K562 (cell line): ENCODE results near the gene DYRK1A. TPM values are rescaled to one million over a fixed set of nuclear protein-coding genes. Genes with fewer than 3 reads are reported as not detected.
A peak's percentile ranks its signal among the peaks of the same experiment; 100 is the strongest.

Experiments used
- BDP1 ChIP-seq: IDR thresholded peaks from 3 replicates; pipeline ENCODE4 v1.6.1; 2011; ENCODE audit not compliant: insufficient read length, insufficient read depth
- CSDE1 ChIP-seq, 2 experiments: fragments of 450-650 bp; IDR thresholded peaks; 2 replicates each; pipeline ENCODE4 v1.6.1; 2016; ENCODE audit warnings: mild to moderate bottlenecking in 1 of 2
- E2F3 ChIP-seq: fragments of 250-450 bp; sonication (Bioruptor Pico); IDR thresholded peaks from 2 replicates; pipeline ENCODE4 v1.4.0; 2020; ENCODE audit warnings: mild to moderate bottlenecking
- ESRRA ChIP-seq: fragments of 450-650 bp; IDR thresholded peaks from 2 replicates; pipeline ENCODE4 v1.6.1; 2014; ENCODE audit warnings: low read depth, mild to moderate bottlenecking, moderate library complexity, borderline replicate concordance
- KAT2B ChIP-seq: IDR thresholded peaks from one replicate; pipeline ENCODE4 v1.6.1; 2012; ENCODE audit warnings: low read depth, mild to moderate bottlenecking, control low read depth, inconsistent platforms, low read length, moderate library complexity
- KHSRP ChIP-seq: fragments of 450-650 bp; IDR thresholded peaks from 2 replicates; pipeline ENCODE4 v1.6.1; 2017
- MTA2 ChIP-seq: fragments of 450-650 bp; IDR thresholded peaks from 2 replicates; pipeline ENCODE4 v1.6.1; 2016; ENCODE audit warnings: low read depth
- MTA3 ChIP-seq: fragments of 450-650 bp; formaldehyde crosslinking; IDR thresholded peaks from 2 replicates; pipeline ENCODE4 v1.6.1; 2017; ENCODE audit warnings: mild to moderate bottlenecking, borderline replicate concordance
- PYGO2 ChIP-seq: fragments of 450-650 bp; IDR thresholded peaks from 2 replicates; pipeline ENCODE4 v1.6.1; 2016; ENCODE audit warnings: mild to moderate bottlenecking, missing genetic modification characterization, moderate library complexity, missing compliant biosample characterization
- RBBP5 ChIP-seq: fragments of 200-600 bp; sonication (generic); IDR thresholded peaks from 2 replicates; pipeline ENCODE4 v1.6.1; 2012; ENCODE audit warnings: borderline replicate concordance, mild to moderate bottlenecking, low read length, control low read depth, inconsistent platforms; ENCODE audit not compliant: insufficient read depth, poor library complexity, severe bottlenecking
- RBM17 ChIP-seq: fragments of 200-400 bp; formaldehyde crosslinking; IDR thresholded peaks from 2 replicates; pipeline ENCODE4 v1.6.1; 2017; ENCODE audit warnings: low read depth, mild to moderate bottlenecking, low read length, borderline replicate concordance
- RBM34 ChIP-seq: fragments of 200-400 bp; formaldehyde crosslinking; IDR thresholded peaks from 2 replicates; pipeline ENCODE4 v1.6.1; 2018; ENCODE audit warnings: low read length, borderline replicate concordance; ENCODE audit not compliant: insufficient read depth
- RFX1 ChIP-seq: fragments of 450-650 bp; IDR thresholded peaks from 2 replicates; pipeline ENCODE4 v1.6.1; 2016; ENCODE audit warnings: mild to moderate bottlenecking, moderate library complexity
- SMAD2 ChIP-seq: fragments of 150-350 bp; IDR thresholded peaks from 2 replicates; pipeline ENCODE4 v1.6.1; 2014; ENCODE audit warnings: low read depth, mild to moderate bottlenecking, low read length
- SMAD3 ChIP-seq: fragments of 450-650 bp; formaldehyde crosslinking; conservative IDR thresholded peaks from 2 replicates; pipeline ENCODE4 v1.4.0; 2020; ENCODE audit warnings: mild to moderate bottlenecking
- SNIP1 ChIP-seq: fragments of 450-650 bp; IDR thresholded peaks from 2 replicates; pipeline ENCODE4 v1.7.1; 2017; ENCODE audit warnings: low read depth, mild to moderate bottlenecking
- SPI1 ChIP-seq: IDR thresholded peaks from 2 replicates; pipeline ENCODE4 v1.6.1; 2011; ENCODE audit warnings: low read depth, low read length, control low read depth, borderline replicate concordance
- SRSF7 ChIP-seq: fragments of 200-400 bp; formaldehyde crosslinking; optimal IDR thresholded peaks from 2 replicates; pipeline ENCODE3; 2017; ENCODE audit warnings: mild to moderate bottlenecking, low read depth, low read length
- XRCC4 ChIP-seq: IDR thresholded peaks from one replicate; pipeline ENCODE4 v1.6.1; 2011; ENCODE audit not compliant: insufficient read depth, insufficient read length; ENCODE audit errors: extremely low read depth
- ZEB2 ChIP-seq: fragments of 450-650 bp; IDR thresholded peaks from 2 replicates; pipeline ENCODE4 v1.6.1; 2016
- ZNF121 ChIP-seq: sonication (generic); formaldehyde crosslinking; conservative IDR thresholded peaks from 2 replicates; pipeline ENCODE4 v1.8.0; 2022; ENCODE audit warnings: missing genetic modification reagents
- ZNF212 ChIP-seq: fragments of 450-650 bp; formaldehyde crosslinking; IDR thresholded peaks from 2 replicates; pipeline ENCODE4 v1.4.0; 2020; ENCODE audit warnings: mild to moderate bottlenecking
- ZNF224 ChIP-seq: sonication (generic); formaldehyde crosslinking; IDR thresholded peaks from 2 replicates; pipeline ENCODE4 v1.8.0; 2022; ENCODE audit warnings: mild to moderate bottlenecking, missing genetic modification reagents
- ZNF668 ChIP-seq: fragments of 250-450 bp; sonication (Bioruptor Pico); IDR thresholded peaks from 2 replicates; pipeline ENCODE4 v1.8.0; 2022; ENCODE audit warnings: mild to moderate bottlenecking, inconsistent platforms
- polyA plus RNA-seq, 8 experiments: library from polyadenylated mRNA; depleted of rRNA in 4 of 8; stranded (reverse) in 5 of 8; unstranded in 3 of 8; fragments of >200 nt; fragmentation: Nextera tagmentation in 2 of 8; fragmentation: Illumina TruSeq in 1 of 8; extraction: Ambion mirVana in 2 of 8; extraction: Trizol in 1 of 8; gene quantifications; 2 replicates each; pipeline versions ENCODE4 v1.2.1 to v1.2.3, GENCODE V29; 2011 to 2014; ENCODE audit warnings: inconsistent platforms in 1 of 8, missing spikeins in 1 of 8
- total RNA-seq, 7 experiments: library from RNA; depleted of rRNA in 6 of 7; stranded (reverse); fragments of >200 nt in 6 of 7; fragmentation: Illumina TruSeq in 2 of 7; extraction: Trizol in 2 of 7; gene quantifications; 2 replicates each; pipeline versions ENCODE4 v1.2.1 to v1.2.3, GENCODE V29; 2011 to 2021; ENCODE audit warnings: low replicate concordance in 1 of 7
- TF ChIP-seq, protein P1 (sequence below): sonication (generic); formaldehyde crosslinking; IDR thresholded peaks from 2 replicates; pipeline ENCODE4 v1.9.0; 2022; ENCODE audit warnings: mild to moderate bottlenecking, missing genetic modification reagents
- TF ChIP-seq, protein P2 (sequence below), 2 experiments: fragments of 450-650 bp; IDR thresholded peaks; 2 replicates each; pipeline ENCODE4 v1.6.1; 2018; ENCODE audit warnings: mild to moderate bottlenecking in 2 of 2, low read depth in 1 of 2; ENCODE audit not compliant: partially characterized antibody in 2 of 2
- TF ChIP-seq, protein P3 (sequence below): fragments of 450-650 bp; formaldehyde crosslinking; conservative IDR thresholded peaks from 2 replicates; pipeline ENCODE4 v1.4.0; 2022; ENCODE audit warnings: mild to moderate bottlenecking, missing genetic modification characterization

DYRK1A gene
- total and polyA plus RNA-seq, 9 of the 15 experiments (the other 6 are each of a cell fraction or from before 2014, with no cell fraction given): 3.7 to 64.8 (median 42.3) TPM

DNA sequence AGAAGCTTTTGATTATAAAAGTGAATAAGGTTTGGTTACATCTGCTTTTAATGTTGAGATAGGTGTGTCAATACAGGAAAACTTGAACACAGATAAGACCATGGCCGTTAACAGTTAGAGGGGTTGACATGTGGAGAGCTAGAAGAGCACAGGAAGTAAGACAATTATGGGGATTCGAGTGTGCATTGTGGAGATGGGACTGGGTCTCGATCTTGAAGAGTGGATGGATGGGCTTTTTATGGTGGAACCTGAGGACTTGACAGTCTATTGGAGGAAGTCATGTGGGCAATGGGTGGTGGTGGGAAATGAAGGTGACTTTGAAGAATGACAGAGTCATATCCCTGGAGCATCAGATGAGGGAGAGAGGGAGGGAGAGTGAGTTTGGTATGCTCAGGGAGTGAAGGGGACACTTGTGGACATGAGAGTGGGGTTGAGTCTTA is 12.1 kb downstream of the DYRK1A start (continued):
- TF ChIP-seq E2F3 (CRISPR knock-in tag) (no peak), BDP1 (no peak), MTA3 (no peak), ZNF212 (no peak), SRSF7 (no peak), ZNF121 (CRISPR knock-in tag) (no peak), RBM17 (no peak), KHSRP (no peak), RFX1 (no peak), MTA2 (no peak), PYGO2 (tag) (no peak), SMAD2 (no peak), SPI1 (no peak), ZNF668 (CRISPR knock-in tag) (no peak), RBM34 (no peak), XRCC4 (no peak), RBBP5 (no peak), CSDE1 (IDR thresholded peaks at IDR 0.05) (peak in 1 of 2 experiments; percentile 64; a peak in 1 of 4 replicates), ESRRA (peak; percentile 91), ZNF224 (CRISPR knock-in tag) (no peak), SMAD3 (no peak), ZEB2 (peak; percentile 78; the same call in 1 of the 2 replicates), KAT2B (no peak), SNIP1 (no peak)
- TF ChIP-seq, protein P1, sequence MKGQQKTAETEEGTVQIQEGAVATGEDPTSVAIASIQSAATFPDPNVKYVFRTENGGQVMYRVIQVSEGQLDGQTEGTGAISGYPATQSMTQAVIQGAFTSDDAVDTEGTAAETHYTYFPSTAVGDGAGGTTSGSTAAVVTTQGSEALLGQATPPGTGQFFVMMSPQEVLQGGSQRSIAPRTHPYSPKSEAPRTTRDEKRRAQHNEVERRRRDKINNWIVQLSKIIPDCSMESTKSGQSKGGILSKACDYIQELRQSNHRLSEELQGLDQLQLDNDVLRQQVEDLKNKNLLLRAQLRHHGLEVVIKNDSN: peak; percentile 36; the same call in 1 of the 2 replicates
- TF ChIP-seq, protein P2, sequence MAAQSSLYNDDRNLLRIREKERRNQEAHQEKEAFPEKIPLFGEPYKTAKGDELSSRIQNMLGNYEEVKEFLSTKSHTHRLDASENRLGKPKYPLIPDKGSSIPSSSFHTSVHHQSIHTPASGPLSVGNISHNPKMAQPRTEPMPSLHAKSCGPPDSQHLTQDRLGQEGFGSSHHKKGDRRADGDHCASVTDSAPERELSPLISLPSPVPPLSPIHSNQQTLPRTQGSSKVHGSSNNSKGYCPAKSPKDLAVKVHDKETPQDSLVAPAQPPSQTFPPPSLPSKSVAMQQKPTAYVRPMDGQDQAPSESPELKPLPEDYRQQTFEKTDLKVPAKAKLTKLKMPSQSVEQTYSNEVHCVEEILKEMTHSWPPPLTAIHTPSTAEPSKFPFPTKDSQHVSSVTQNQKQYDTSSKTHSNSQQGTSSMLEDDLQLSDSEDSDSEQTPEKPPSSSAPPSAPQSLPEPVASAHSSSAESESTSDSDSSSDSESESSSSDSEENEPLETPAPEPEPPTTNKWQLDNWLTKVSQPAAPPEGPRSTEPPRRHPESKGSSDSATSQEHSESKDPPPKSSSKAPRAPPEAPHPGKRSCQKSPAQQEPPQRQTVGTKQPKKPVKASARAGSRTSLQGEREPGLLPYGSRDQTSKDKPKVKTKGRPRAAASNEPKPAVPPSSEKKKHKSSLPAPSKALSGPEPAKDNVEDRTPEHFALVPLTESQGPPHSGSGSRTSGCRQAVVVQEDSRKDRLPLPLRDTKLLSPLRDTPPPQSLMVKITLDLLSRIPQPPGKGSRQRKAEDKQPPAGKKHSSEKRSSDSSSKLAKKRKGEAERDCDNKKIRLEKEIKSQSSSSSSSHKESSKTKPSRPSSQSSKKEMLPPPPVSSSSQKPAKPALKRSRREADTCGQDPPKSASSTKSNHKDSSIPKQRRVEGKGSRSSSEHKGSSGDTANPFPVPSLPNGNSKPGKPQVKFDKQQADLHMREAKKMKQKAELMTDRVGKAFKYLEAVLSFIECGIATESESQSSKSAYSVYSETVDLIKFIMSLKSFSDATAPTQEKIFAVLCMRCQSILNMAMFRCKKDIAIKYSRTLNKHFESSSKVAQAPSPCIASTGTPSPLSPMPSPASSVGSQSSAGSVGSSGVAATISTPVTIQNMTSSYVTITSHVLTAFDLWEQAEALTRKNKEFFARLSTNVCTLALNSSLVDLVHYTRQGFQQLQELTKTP (IDR thresholded peaks at IDR 0.05; ENCODE audit: low read depth in 1 of 2, partially characterized antibody in 2 of 2): peak in 1 of 2 experiments; percentile 46
- TF ChIP-seq, protein P3, sequence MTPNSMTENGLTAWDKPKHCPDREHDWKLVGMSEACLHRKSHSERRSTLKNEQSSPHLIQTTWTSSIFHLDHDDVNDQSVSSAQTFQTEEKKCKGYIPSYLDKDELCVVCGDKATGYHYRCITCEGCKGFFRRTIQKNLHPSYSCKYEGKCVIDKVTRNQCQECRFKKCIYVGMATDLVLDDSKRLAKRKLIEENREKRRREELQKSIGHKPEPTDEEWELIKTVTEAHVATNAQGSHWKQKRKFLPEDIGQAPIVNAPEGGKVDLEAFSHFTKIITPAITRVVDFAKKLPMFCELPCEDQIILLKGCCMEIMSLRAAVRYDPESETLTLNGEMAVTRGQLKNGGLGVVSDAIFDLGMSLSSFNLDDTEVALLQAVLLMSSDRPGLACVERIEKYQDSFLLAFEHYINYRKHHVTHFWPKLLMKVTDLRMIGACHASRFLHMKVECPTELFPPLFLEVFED (CRISPR knock-in tag): no peak; the same call in 1 of the 2 replicates
